NOMO-1 (cell line): Measurements from ENCODE around the gene SPAG9.
"Not testable (repeated sequence)": the region's sequence is repeated elsewhere in the genome, so short reads cannot be mapped to it uniquely, and the experiment has no call there.

ENCODE experiments used
- DNase-seq, 2 experiments: peaks; one replicate each; lab custom pipeline; 2025; ENCODE audit not compliant: unreplicated experiment in 2 of 2; lab: John Stamatoyannopoulos, UW

SPAG9 gene

GRCh38 chr17:51087072-51087757 lies 33.5 kb downstream of the SPAG9 start:
- peak in 1 of 2 experiments; percentile 49 for DNase-seq

DNA sequence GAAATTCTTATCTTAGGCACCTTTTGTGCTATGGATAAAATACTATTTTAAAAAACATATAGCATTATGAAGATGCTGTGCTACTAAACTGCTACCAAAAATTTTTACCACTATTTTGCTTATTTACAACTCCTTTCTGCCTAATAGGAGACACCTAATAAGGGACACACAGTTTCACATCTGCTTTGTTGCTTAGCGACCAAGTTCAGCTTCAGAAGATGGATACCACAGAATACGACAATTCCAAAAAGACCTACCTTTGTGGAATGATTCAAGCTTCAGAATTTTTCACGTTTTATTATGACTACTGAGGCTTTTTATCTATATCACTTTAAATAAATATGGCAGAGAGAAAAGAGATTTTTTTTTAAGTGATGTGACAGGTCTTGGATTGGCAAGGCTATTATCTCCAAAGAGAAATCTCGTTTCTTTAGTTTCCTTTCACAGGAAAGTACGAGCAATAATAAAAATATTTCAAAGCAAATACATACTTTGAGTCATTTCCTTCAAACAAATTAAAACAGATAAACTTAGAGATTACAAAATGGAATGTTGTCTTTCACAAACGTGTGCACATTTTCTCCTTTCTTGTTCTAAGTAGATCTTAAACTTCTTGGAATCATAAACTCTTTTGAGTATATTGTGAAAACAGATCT lies 35.4 kb downstream of the SPAG9 start:
- no peak for DNase-seq

- DNase-seq: no peak
Observed at GRCh38 chr17:51083981-51084380, 36.7 kb downstream of the SPAG9 start.

DNA sequence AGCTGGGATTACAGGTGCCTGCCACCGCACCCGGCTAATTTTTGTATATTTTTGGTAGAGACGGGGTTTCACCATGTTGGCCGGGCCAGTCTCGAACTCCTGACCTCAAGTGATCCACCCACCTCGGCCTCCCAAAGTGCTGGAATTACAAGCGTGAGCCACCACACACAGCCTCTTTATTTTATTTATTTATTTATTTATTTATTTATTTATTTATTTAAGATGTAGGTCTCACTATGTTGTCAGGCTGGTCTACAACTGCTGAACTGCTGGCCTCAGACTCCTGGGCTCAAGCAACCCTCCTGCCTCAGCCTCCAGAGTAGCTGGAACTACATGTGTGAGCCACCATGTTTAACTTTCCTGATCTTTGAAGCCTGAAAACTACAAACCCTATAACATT lies 37.3 kb downstream of the SPAG9 start:
- not testable (repeated sequence) for DNase-seq

DNA sequence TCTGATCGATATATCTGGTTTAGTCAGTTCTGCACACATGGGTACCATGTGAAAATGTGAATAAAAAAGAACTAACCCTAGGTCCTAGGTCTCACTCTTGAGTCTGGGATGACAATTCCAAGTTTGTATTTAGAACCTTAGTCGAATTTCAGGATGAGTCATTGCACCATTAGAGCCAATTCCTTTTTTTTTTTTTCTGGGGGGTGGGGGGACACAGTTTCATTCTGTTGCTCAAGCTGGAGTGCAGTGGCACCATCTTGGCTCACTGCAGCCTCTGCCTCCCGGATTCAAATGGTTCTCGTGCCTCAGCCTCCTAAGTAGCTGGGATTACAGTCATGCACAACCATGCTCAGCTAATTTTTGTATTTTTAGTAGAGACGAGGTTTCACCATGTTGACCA lies 41.6 kb downstream of the SPAG9 start:
- DNase-seq: no peak

DNA sequence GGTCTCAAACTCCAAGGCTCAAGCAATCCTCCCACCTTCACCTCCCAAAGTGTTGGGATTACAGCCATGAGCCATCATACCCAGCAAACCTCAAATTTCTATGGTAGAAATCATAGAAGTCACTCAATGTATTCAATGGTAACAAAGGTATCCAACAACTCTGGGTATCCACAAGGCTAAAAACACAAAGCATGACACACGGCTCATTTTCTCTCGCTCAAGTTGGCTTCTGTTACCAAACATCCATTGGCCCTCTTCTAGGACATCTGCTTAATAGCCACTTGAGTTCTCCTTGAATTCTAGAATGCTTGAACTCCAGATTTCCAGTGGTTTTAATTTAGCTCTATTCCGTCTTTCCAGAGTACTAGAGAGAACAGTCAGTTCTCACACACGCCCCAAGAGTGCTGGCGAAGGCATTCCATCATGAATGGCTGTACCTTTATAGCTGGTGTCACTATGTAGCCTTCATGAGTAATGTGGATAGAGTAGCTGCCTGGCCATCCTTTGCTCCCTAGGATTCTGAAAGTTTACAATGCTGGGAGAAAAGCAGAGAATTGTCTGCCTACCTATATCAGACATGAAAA lies 42.6 kb downstream of the SPAG9 start:
- DNase-seq: no peak

GRCh38 chr17:51076821-51077220 lies 43.8 kb downstream of the SPAG9 start:
- DNase-seq: no peak

DNA sequence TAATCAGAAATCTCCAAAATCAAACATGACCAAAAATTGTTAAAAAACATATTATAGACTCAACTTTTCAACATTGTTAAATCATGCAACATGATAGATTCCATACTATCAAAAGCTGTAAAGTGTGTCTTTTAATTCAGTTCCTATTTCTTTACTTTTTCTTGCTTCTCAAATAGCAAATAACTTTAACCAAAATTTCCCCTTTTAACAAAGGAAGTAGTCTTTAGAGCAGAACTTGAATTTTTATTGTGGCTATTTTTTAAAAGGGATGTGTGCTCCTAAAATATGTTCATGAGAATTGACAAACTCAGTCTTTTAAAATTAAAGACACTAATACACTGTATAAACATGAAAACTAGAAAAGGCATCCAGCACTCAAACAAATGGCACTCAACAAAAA lies 49.1 kb downstream of the SPAG9 start:
- DNase-seq: peak in 1 of 2 experiments; percentile 40

GRCh38 chr17:51065466-51065865 lies 55.2 kb downstream of the SPAG9 start:
- DNase-seq: no peak

DNA sequence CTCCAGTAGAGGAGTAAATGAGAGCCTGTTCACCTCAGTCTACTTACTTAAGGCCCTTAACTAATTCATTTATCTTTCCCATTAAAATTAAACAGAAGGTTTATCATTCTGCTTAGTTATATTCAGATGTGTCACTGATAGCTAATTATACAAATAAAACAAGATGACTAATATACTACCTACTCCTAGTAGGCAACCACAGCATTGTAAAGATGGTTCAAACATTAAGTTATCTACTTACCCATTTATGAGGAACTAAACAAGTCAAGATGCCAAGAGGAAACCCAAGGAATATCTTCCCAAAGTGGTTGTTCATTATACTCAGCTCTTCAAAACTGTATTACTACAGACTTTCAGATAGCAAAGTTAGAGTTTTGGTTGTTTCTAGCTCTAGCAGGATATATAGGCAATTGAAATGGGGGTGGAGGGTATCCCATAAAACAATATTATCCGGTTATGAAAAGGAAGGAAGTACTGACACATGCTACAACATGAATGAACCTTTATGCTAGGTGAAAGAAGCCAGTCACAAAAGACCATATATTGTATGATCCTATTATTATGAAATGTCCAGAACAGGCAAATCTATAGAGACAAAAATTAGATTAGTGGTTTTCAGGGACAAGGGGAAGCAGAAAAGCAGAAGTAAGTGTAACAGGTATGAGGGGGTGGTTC lies 56.5 kb downstream of the SPAG9 start:
- DNase-seq: peak in 1 of 2 experiments; percentile 26

DNA sequence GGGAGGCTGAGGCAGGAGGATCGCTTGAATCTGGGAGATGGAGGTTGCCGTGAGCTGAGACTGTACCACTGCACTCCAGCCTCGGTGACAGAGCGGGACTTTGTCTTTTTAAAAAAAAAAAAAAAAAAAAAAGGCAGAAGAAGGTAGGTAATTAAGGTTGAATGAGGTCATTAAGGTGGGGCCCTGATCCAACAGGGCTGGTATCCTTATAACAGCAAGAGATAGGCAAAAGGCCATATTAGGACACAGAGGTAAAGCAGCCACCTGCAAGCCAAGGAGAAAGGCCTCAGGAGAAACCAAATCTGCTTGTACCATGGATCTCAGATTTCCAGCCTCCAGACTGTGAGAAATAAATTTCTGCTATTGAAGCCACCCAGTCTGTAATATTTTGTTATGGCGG lies 60.3 kb downstream of the SPAG9 start:
- no peak for DNase-seq

DNA sequence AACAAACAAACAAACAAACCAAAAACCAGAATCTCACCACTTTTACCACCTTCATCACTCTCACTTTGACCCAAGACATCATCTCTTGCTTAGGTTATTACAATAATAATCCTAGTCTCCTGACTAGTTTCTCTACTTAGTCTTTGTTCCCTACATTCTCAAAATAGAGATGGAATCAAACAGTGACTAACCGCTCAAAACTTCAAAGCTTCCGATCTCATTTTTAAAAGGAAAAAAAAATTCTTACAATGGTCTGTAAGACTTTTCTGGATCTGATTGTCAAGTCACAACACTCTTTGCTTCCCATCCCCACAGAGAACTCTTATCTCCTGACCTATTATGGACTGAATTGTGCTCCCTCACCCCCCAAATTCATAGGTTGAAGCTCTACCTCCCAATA lies 60.9 kb downstream of the SPAG9 start:
- DNase-seq: no peak

DNA sequence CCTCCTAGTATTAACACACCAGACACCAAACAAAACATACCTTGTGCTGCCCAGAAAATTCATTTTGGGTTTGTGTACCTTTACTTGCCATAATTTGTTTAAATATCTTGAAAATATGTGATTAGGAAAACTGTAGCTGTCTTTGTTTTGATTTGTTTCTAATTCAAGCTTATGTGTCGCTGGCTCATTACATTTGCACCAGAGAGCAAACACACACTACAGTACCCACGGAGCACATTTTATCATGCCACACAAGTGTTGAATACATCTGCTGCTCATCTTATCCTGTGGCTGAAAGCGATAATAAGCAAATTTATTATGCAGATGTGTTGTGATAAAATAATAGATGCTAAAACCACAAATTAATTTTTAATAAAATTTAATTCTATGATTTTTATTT lies 63.1 kb downstream of the SPAG9 start:
- DNase-seq: no peak

DNA sequence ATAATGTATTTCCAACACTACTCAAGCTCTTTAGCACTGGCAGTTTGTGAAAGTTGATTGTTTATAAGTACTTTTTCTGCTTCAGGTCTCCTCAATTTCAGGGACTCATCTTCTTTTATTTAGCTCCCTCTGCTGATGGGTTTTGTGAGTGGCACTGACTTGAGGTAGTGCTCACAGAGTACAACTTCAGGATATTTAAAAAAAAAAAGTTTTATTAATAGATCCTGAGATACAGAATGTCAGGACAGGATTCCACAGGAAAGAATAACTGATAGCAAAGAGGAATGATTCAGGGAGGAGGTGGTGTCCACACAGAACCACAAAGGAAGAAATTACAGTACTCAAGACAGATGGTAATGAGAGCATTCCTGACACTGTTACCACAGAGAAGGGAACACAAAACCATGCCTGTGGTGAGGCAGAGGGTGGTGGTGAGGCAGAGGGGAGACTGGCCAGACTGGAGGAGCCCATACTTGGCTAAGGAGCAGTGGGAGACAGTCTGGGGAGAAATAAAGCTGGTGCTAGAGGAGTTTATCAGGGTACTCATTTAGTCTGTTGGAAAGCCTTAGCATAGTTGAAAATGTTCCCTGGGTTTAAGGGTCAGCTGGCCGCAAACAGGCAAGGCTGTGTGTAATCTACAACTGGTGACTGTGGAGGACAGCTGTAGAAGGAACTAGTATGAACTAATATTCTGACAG lies 63.7 kb downstream of the SPAG9 start:
- DNase-seq: peak in 1 of 2 experiments; percentile 46

DNA sequence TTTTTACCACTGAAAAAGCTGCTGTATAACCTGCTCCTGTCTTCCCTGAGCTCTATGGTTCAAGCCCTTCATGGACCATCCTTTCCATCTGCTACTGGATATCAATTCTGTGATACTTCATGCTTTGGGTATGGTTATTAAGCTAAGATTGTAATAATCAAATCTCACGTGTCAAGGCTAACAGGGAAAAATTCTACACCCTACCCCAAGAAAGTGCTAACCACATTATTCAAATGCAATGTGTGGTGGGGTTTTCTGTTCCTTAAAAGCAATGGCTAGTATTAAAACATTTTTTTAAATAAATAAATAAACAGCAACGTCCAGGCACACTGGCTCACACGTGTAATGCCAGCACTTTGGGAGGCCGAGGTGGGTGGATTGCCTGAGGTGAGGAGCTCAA lies 65.9 kb downstream of the SPAG9 start:
- no peak for DNase-seq

- no peak for DNase-seq
Observed at GRCh38 chr17:51052235-51052634, 68.4 kb downstream of the SPAG9 start.

DNA sequence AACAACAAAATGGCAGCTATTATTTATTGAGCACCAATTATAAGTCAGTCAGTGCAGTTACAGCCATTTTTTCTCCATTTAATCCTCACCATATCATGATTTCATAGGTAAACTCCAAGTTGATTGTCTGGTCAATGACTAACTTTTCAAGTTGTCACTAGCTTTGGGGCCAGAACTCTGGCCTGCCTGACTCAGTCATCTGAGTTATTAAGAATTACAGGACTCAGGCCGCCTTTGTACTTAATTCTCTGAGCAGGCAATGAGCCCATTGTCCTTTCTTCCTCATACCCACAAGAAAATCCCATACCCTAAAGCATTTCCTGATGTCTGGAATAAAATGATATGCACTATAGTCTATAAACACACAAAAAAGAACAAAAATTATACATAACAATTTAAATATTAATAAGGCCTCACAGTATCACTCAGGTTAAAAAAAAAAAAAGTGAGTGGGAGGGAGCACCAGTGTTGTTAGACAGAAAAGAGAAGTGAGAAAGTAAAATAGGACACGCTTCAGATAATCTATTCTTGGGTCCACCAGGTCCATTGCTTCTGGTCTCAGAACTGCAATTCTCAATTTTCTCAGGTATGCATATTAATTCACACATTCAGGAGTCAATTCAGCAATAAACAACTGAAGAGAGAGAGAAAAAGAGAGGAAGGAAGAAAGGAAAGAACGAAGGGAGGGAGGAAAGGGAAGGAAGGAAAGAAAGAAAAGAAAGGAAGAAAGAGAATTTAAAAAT lies 70.2 kb downstream of the SPAG9 start:
- DNase-seq: peak in 1 of 2 experiments; percentile 29

GRCh38 chr17:51046514-51047384 lies 73.9 kb downstream of the SPAG9 start:
- no peak for DNase-seq

GRCh38 chr17:51046046-51046445 lies 74.6 kb downstream of the SPAG9 start:
- no peak for DNase-seq
